ENCODE measurements around the gene STK16. TPM values are rescaled to one million over a fixed set of nuclear protein-coding genes. Genes with fewer than 3 reads are reported as not detected.
A peak's percentile ranks its signal among the peaks of the same experiment; 100 is the strongest.

Gene STK16
- total RNA-seq, 4 donors from 2014 or later: 4.1 to 55.6 (median 18.0) TPM

GRCh38 chr2:219291394-219291793 is 46.1 kb downstream of the STK16 start:
- H3K4me3 ChIP-seq: no peak overlapping the region
- no peaks in the 10 kb centered on the region for H3K27me3 ChIP-seq
- no peaks in the 10 kb centered on the region for H3K9me3 ChIP-seq
- H3K27ac ChIP-seq: peak overlapping the region in 1 of 2 donors; percentile 95
- H3K4me1 ChIP-seq: peaks cover 4 to 8% of the 10 kb centered on the region in 2 donors
- intact Hi-C loops (cut with DNase I; ENCODE audit: low total_unique reads): no loop called here
- H3K36me3 ChIP-seq: no peaks in the 10 kb centered on the region
- no peak for DNase-seq
- no peak for TF ChIP-seq CTCF (IDR thresholded peaks at IDR 0.05)
- TF ChIP-seq POLR2A (IDR thresholded peaks at IDR 0.05): no peak

GRCh38 chr2:219291910-219292490 is 46.7 kb downstream of the STK16 start:
- DNase-seq: no peak
- no peaks in the 10 kb centered on the region for H3K36me3 ChIP-seq
- no peak overlapping the region for H3K4me3 ChIP-seq
- H3K27ac ChIP-seq: no peak overlapping the region
- intact Hi-C loops (cut with DNase I; ENCODE audit: low total_unique reads): no loop called here
- H3K9me3 ChIP-seq: no peaks in the 10 kb centered on the region
- H3K27me3 ChIP-seq: no peaks in the 10 kb centered on the region
- peaks cover 4 to 8% of the 10 kb centered on the region in 2 donors for H3K4me1 ChIP-seq
- no peak for TF ChIP-seq POLR2A (IDR thresholded peaks at IDR 0.05)

DNA sequence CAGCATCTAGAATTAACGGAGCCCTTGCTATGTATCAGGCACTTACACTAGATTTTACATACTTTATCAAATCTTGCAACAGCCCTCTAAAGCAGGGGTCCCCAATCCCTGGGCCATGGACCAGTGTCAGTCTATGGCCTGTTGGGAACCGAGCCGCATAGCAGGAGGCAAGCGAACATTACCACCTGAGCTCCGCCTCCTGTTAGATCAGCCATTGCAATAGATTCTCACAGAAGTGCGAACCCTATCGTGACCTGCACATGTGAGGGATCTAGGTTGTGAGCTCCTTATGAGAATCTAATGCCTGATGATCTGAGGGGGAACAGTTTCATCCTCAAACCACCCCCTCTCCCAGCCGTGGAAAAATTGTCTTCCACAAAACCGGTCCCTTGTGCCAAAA is 47.3 kb downstream of the STK16 start:
- Histone ChIP-seq H3K9me3 (no peaks in the 10 kb centered on the region), H3K4me3 (no peak overlapping the region), H3K27me3 (no peaks in the 10 kb centered on the region), H3K36me3 (no peaks in the 10 kb centered on the region), H3K4me1 (peaks cover 4 to 8% of the 10 kb centered on the region in 2 donors), H3K27ac (no peak overlapping the region)
- TF ChIP-seq POLR2A (IDR thresholded peaks at IDR 0.05): no peak
- intact Hi-C loops (cut with DNase I; ENCODE audit: low total_unique reads): no loop called here
- no peak for DNase-seq

DNA sequence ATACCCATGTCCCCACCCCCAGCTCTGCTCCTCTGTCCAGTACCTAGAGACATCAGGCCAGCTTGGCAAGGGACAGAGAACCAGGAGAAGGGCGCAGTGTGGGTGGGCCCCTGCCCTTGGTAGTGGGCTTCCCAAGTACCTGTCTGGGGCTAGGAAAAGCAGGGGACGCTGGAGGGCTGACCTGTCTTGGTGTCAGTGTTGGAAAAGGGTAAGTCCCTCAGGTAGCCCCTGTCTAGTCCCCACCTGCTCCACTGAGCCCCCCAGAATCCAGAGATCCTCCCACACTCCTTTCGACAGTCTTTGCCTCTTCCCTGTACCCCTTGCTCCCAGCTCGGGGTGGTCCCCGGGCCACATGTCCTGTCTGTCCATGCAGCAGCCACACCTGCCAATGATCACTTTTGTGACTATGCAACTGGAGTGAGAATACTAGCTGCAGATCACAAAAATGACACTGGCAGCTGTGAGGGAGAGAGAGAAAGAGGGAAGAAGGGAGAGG is 48.5 kb downstream of the STK16 start:
- Histone ChIP-seq H3K4me1 (peaks cover 4 to 8% of the 10 kb centered on the region in 2 donors), H3K27ac (peak overlapping the region; percentile 94 to 97), H3K9me3 (no peaks in the 10 kb centered on the region), H3K4me3 (no peak overlapping the region), H3K36me3 (no peaks in the 10 kb centered on the region), H3K27me3 (no peaks in the 10 kb centered on the region)
- no peak for DNase-seq
- TF ChIP-seq CTCF (IDR thresholded peaks at IDR 0.05) (no peak), POLR2A (IDR thresholded peaks at IDR 0.05) (no peak)
- intact Hi-C loops (cut with DNase I; ENCODE audit: low total_unique reads): no loop called here

DNA sequence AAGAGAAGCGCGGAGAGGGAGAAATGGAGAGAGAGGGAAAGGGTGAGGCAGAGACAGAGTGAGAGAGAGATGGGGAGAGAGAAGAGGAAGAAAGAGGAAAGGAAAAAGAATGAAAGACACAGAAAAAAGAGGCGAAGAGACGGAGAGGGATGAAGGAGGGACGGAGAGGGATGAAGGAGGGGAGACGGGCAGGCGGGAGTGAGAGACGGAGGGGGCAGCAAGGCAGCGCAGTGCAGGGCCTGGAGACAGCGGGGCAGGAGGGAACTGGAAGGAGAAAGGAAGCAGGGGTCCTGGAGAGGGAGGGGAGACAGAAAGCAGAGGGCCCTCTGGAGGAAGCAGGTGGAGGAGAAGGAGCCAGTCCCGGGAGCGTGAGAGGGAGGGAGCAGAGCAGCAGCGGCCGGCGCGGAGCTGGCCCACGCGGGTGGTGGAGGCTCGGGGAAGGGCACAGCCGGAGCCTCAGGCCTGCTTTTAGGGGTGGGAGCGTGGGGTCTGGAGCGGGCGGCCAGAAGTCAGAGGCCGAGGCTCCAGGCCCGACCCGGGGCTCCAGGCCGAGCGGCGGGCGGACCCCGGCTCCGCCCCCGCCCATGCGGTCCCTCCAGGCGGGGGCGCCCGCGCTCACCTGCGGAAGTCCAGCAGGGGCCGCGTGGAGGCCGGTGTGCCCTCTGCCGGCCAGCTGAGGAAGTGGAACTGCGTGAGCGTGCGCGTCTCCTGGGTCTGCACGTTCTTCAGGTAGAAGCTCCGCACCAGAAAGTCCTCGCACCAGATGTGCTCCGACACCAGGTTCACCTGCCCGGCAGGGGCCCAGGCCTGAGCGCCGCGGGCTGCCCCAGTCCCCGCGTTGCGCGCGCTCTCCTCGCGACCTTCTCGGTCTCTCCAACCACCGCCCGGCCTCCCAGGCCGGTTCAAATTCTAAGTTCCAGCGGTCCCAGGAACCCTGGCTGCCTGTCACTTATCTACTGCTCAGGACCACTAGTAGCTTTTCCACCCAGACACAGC is 49.4 kb downstream of the STK16 start:
- H3K4me3 ChIP-seq: peak overlapping the region; percentile 39 to 48
- no peaks in the 10 kb centered on the region for H3K9me3 ChIP-seq
- no peaks in the 10 kb centered on the region for H3K27me3 ChIP-seq
- intact Hi-C loops (cut with DNase I; ENCODE audit: low total_unique reads): loop anchor here (5.0 kb wide), 1 partner anchor 132 kb away; the partner anchor contains the start of gene NHEJ1
- TF ChIP-seq CTCF (IDR thresholded peaks at IDR 0.05): peak; percentile 95 to 100 (median 100)
- peak; percentile 31 to 75 for TF ChIP-seq POLR2A (IDR thresholded peaks at IDR 0.05)
- H3K36me3 ChIP-seq: no peaks in the 10 kb centered on the region
- H3K4me1 ChIP-seq: peaks cover 4% of the 10 kb centered on the region in 2 donors
- peak; percentile 82 to 88 for DNase-seq
- H3K27ac ChIP-seq: peak overlapping the region; percentile 94 to 97
